Measurements from ENCODE around the gene CCM2. TPM values are rescaled to one million over a fixed set of nuclear protein-coding genes. Genes with fewer than 3 reads are reported as not detected.

Gene CCM2
- total RNA-seq, 2 experiments from 2014 or later, result 134 TPM

GRCh38 chr7:45055016-45055415 is 55.0 kb downstream of the CCM2 start:
- ChIA-PET CTCF (interaction anchor here (1.2 to 2.0 kb wide), 2 partner anchors 22 to 23 kb away, joined by 3 to 4 read pairs; no protein-coding TSS in a partner anchor), POLR2A (no interaction called here)
- no peak for DNase-seq
- H3K4me3 Mint-ChIP-seq, result no peak overlapping the region
- no peaks in the 10 kb centered on the region for H3K27me3 Mint-ChIP-seq
- peaks cover 67% of the 10 kb centered on the region for H3K36me3 Mint-ChIP-seq (ENCODE audit: low read depth)
- no peaks in the 10 kb centered on the region for H3K9me3 Mint-ChIP-seq
- H3K4me1 Mint-ChIP-seq, result peaks cover 45% of the 10 kb centered on the region
- H3K27ac Mint-ChIP-seq, result no peak overlapping the region

GRCh38 chr7:45055594-45056219 is 55.7 kb downstream of the CCM2 start:
- POLR2A ChIA-PET, result no interaction called here

DNA sequence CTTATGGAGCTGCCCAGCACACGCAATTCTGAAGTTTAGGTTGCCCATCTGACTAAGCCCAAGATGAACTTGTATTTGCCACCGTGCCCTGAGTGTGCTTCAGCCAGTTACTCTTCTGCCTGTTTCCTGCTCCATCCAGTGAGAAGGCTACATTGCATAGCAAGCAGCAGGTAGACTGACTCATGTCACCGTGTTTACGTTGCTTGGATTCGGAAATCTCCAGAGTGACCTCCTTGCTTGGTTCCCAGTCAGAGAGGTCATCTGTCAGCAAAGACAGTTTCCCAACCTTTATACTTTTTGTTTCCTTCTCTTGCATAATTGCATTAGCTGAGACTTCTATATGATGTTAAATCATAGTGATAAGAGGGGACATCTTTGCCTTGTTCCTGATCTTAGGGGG is 57.9 kb downstream of the CCM2 start:
- H3K4me1 Mint-ChIP-seq, result peaks cover 56% of the 10 kb centered on the region
- no peak for DNase-seq
- no peak overlapping the region for H3K27ac Mint-ChIP-seq
- H3K27me3 Mint-ChIP-seq, result no peaks in the 10 kb centered on the region
- no peaks in the 10 kb centered on the region for H3K9me3 Mint-ChIP-seq
- no peak overlapping the region for H3K4me3 Mint-ChIP-seq
- CTCF ChIA-PET, result interaction anchor here (0.9 kb wide), 1 partner anchor 16 kb away, joined by 3 read pairs; no protein-coding TSS in a partner anchor
- POLR2A ChIA-PET, result no interaction called here
- peaks cover 69% of the 10 kb centered on the region for H3K36me3 Mint-ChIP-seq (ENCODE audit: low read depth)

More at GRCh38 chr7:45055594-45056219, 55.7 kb downstream of the CCM2 start:
- Mint-ChIP-seq H3K4me1 (peaks cover 44% of the 10 kb centered on the region), H3K4me3 (no peak overlapping the region), H3K27ac (no peak overlapping the region), H3K9me3 (no peaks in the 10 kb centered on the region), H3K27me3 (no peaks in the 10 kb centered on the region), H3K36me3 (ENCODE audit: low read depth) (peaks cover 66% of the 10 kb centered on the region)
- CTCF ChIA-PET, result interaction anchor here (2.0 kb wide), 1 partner anchor 21 kb away, joined by 4 read pairs; no protein-coding TSS in a partner anchor
- no peak for DNase-seq

- ChIA-PET POLR2A (interaction anchor here (0.6 kb wide), 1 partner anchor 40 kb away, joined by 3 read pairs; no protein-coding TSS in a partner anchor), CTCF (no interaction called here)
- H3K9me3 Mint-ChIP-seq, result no peaks in the 10 kb centered on the region
- no peak for DNase-seq
- H3K4me3 Mint-ChIP-seq, result no peak overlapping the region
- peaks cover 66% of the 10 kb centered on the region for H3K36me3 Mint-ChIP-seq (ENCODE audit: low read depth)
- no peaks in the 10 kb centered on the region for H3K27me3 Mint-ChIP-seq
- H3K27ac Mint-ChIP-seq, result no peak overlapping the region
- peaks cover 46% of the 10 kb centered on the region for H3K4me1 Mint-ChIP-seq
These were observed 60.3 kb downstream of the CCM2 start for GRCh38 chr7:45060295-45060694.

GRCh38 chr7:45061352-45061751 is 61.4 kb downstream of the CCM2 start:
- Mint-ChIP-seq H3K36me3 (ENCODE audit: low read depth) (peaks cover 66% of the 10 kb centered on the region), H3K27me3 (no peaks in the 10 kb centered on the region), H3K9me3 (no peaks in the 10 kb centered on the region), H3K4me1 (peaks cover 46% of the 10 kb centered on the region), H3K27ac (no peak overlapping the region), H3K4me3 (no peak overlapping the region)
- ChIA-PET POLR2A (no interaction called here), CTCF (no interaction called here)
- DNase-seq, result no peak

- H3K4me1 Mint-ChIP-seq, result peaks cover 48% of the 10 kb centered on the region
- H3K27ac Mint-ChIP-seq, result peak overlapping the region; percentile 37
- no peaks in the 10 kb centered on the region for H3K9me3 Mint-ChIP-seq
- POLR2A ChIA-PET, result no interaction called here
- peaks cover 69% of the 10 kb centered on the region for H3K36me3 Mint-ChIP-seq (ENCODE audit: low read depth)
- no peak for DNase-seq
- CTCF ChIA-PET, result no interaction called here
- H3K27me3 Mint-ChIP-seq, result no peaks in the 10 kb centered on the region
- H3K4me3 Mint-ChIP-seq, result no peak overlapping the region
These were observed 61.9 kb downstream of the CCM2 start for GRCh38 chr7:45061806-45062425.

- H3K4me1 Mint-ChIP-seq, result peaks cover 47% of the 10 kb centered on the region
- H3K9me3 Mint-ChIP-seq, result no peaks in the 10 kb centered on the region
- H3K27me3 Mint-ChIP-seq, result no peaks in the 10 kb centered on the region
- peaks cover 68% of the 10 kb centered on the region for H3K36me3 Mint-ChIP-seq (ENCODE audit: low read depth)
- no peak overlapping the region for H3K27ac Mint-ChIP-seq
- ChIA-PET POLR2A (interaction anchor here (0.6 kb wide), 1 partner anchor 37 kb away, joined by 3 read pairs; no protein-coding TSS in a partner anchor), CTCF (interaction anchor here (0.7 to 1.0 kb wide), 2 partner anchors 28 to 696 kb away, joined by 3 to 4 read pairs; no protein-coding TSS in a partner anchor)
- no peak overlapping the region for H3K4me3 Mint-ChIP-seq
- no peak for DNase-seq
These were observed 64.2 kb downstream of the CCM2 start for GRCh38 chr7:45064047-45064725.

DNA sequence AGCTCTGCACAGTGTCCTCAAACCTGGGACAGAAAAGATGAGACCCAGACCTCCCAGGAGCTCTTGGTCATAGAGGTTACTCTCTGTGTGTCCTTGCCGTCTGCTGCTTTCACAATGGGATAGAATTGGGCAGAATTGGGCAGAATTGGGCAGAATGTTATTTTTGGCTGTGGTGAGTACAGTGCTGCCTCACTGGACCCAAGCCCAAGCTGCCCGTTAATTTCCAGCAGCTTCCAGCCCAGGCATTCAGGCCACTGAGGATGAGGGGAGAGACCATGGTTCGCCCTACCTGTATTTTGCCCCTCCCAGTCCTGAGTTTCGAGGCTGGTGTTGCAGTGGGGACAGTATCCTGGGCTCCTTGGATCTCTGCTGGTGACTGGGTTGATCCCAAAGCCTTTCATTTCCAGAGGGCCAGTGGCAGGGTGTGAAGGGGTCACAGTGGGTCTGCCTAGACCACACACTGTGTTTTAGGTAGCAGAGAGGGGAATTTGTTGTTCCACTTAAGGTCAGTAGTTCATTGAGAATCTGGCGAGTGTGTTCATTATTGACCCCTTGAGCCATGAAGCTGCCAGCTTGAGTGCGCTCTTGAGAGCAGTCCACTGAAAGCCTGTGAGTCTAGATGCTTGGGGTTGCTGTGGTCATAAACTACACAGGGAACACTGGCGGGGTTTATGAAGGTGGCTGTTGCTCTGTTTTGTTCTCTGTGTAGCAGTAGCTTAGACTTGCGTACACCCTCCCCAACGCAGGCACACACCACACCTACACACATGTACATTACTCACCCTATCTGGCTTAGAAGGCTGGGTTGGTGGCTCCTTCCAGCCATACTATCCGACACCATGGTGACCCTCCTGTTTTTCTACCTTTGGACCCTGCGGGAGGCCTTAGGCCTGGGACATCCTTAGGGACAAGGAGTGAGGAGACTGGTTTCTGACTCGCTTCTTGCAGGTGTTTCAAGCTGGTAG is 65.3 kb downstream of the CCM2 start:
- DNase-seq, result no peak
- peaks cover 39% of the 10 kb centered on the region for H3K4me1 Mint-ChIP-seq
- ChIA-PET CTCF (interaction anchor here (1.0 kb wide), 1 partner anchor 29 kb away, joined by 4 read pairs; no protein-coding TSS in a partner anchor), POLR2A (interaction anchor here (0.6 kb wide), 1 partner anchor 38 kb away, joined by 3 read pairs; no protein-coding TSS in a partner anchor)
- H3K27ac Mint-ChIP-seq, result no peak overlapping the region
- no peaks in the 10 kb centered on the region for H3K27me3 Mint-ChIP-seq
- H3K4me3 Mint-ChIP-seq, result no peak overlapping the region
- H3K9me3 Mint-ChIP-seq, result no peaks in the 10 kb centered on the region
- peaks cover 76% of the 10 kb centered on the region for H3K36me3 Mint-ChIP-seq (ENCODE audit: low read depth)

- DNase-seq, result no peak
- Mint-ChIP-seq H3K27me3 (no peaks in the 10 kb centered on the region), H3K27ac (peak overlapping the region; percentile 19), H3K4me1 (peaks cover 31% of the 10 kb centered on the region), H3K9me3 (no peaks in the 10 kb centered on the region), H3K36me3 (ENCODE audit: low read depth) (peaks cover 74% of the 10 kb centered on the region), H3K4me3 (no peak overlapping the region)
- POLR2A ChIA-PET, result no interaction called here
- CTCF ChIA-PET, result no interaction called here
These were observed 66.4 kb downstream of the CCM2 start for GRCh38 chr7:45066409-45066808.

- Mint-ChIP-seq H3K9me3 (no peaks in the 10 kb centered on the region), H3K4me3 (no peak overlapping the region), H3K27ac (no peak overlapping the region), H3K36me3 (ENCODE audit: low read depth) (peaks cover 77% of the 10 kb centered on the region), H3K27me3 (no peaks in the 10 kb centered on the region), H3K4me1 (peaks cover 24% of the 10 kb centered on the region)
- ChIA-PET CTCF (interaction anchor here (0.7 kb wide), 1 partner anchor 655 kb away, joined by 3 read pairs; no protein-coding TSS in a partner anchor), POLR2A (no interaction called here)
- no peak for DNase-seq
These were observed 67.6 kb downstream of the CCM2 start for GRCh38 chr7:45067582-45067981.

DNA sequence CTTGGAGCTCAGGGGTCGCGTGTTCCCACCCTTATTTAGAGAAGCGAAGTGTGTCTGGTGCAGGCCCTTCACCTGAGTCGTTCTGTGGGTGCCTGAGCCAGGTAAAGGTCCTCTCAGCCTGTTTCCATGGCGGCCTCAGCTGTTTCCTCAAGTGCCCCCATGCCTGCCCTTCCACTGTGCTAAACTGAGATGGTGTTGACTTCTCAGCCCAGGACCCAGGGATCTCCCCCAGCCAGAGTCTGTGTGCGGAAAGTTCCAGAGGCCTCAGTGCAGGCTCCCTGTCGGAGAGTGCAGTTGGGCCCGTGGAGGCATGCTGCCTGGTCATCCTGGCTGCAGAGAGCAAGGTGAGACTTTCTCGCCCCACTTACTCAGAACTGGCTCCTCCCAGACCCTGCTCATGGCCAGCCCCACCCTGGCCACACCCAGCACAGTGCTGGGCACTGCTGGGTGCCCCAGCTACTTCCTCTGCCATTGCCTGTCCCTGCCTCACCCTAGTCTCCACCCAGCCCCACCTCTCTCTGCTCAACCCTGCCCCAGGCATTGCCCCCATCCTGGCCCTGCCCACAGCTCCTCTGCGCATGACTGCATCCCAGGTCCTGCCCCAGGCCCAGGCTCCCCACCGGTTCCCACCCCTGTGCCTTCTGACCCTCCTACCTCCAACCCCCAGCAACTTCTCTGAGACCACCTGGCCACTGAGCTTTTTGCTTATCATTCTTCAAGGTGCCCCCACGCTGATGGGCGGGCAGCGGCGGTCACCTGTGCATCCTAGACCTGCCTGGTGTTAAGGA is 68.4 kb downstream of the CCM2 start:
- H3K4me1 Mint-ChIP-seq, result peaks cover 22% of the 10 kb centered on the region
- no peak overlapping the region for H3K4me3 Mint-ChIP-seq
- DNase-seq, result no peak
- ChIA-PET POLR2A (no interaction called here), CTCF (interaction anchor here (1.5 kb wide), 1 partner anchor 68 kb away, joined by 3 read pairs; no protein-coding TSS in a partner anchor)
- H3K27ac Mint-ChIP-seq, result peak overlapping the region; percentile 66
- no peaks in the 10 kb centered on the region for H3K9me3 Mint-ChIP-seq
- H3K27me3 Mint-ChIP-seq, result no peaks in the 10 kb centered on the region
- H3K36me3 Mint-ChIP-seq (ENCODE audit: low read depth), result peaks cover 79% of the 10 kb centered on the region
